ENCODE measurements around the gene CDAN1.

DNA sequence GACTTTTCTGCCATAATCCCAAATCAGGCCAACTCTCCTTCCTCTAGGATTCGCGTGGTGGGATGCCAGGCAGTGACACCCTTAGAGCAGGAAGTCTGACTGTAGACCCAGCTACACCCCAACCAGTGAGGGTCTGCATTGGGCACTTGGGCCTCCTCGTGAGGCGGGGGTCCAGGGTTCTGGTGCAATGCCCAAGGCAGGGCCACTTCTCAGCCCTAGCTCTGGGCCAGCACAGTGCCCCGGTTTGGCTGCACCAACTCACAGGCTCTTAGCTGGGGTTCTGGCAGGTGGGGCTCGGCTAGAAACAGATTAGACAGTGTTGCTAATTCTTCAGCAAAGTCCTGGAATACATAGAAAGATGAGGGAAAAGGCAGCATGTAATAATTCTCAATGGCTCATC, 12.7 kb downstream of the CDAN1 start:
- TF ChIP-seq CTCF (IDR thresholded peaks at IDR 0.05; ENCODE audit: control extremely low read depth in 1 of 3, insufficient read depth in 1 of 3, low read depth in 1 of 3, low read length in 3 of 3): no peak
- no peak for TF ChIP-seq YY1 (IDR thresholded peaks at IDR 0.05; ENCODE audit: low read depth, low read length)
- no peak for TF ChIP-seq POLR2A (IDR thresholded peaks at IDR 0.05; ENCODE audit: control extremely low read depth in 1 of 2, low read depth in 2 of 2, low read length in 2 of 2)
- no peak for TF ChIP-seq EZH2 (IDR thresholded peaks at IDR 0.05; ENCODE audit: low read depth, low read length, severe bottlenecking)
